HG03558 (cell line): Measurements from ENCODE around the gene IL1RAPL2.
"Not testable (repeated sequence)": the region's sequence is repeated elsewhere in the genome, so short reads cannot be mapped to it uniquely, and the experiment has no call there.

ENCODE experiments used
- ATAC-seq: cut with Tn5 transposase; IDR thresholded peaks from one replicate; pipeline ENCODE4 v1.9.1; 2021; ENCODE audit warnings: moderate number of reproducible peaks; ENCODE audit not compliant: unreplicated experiment; ENCODE audit errors: extremely low read depth

Gene IL1RAPL2

DNA sequence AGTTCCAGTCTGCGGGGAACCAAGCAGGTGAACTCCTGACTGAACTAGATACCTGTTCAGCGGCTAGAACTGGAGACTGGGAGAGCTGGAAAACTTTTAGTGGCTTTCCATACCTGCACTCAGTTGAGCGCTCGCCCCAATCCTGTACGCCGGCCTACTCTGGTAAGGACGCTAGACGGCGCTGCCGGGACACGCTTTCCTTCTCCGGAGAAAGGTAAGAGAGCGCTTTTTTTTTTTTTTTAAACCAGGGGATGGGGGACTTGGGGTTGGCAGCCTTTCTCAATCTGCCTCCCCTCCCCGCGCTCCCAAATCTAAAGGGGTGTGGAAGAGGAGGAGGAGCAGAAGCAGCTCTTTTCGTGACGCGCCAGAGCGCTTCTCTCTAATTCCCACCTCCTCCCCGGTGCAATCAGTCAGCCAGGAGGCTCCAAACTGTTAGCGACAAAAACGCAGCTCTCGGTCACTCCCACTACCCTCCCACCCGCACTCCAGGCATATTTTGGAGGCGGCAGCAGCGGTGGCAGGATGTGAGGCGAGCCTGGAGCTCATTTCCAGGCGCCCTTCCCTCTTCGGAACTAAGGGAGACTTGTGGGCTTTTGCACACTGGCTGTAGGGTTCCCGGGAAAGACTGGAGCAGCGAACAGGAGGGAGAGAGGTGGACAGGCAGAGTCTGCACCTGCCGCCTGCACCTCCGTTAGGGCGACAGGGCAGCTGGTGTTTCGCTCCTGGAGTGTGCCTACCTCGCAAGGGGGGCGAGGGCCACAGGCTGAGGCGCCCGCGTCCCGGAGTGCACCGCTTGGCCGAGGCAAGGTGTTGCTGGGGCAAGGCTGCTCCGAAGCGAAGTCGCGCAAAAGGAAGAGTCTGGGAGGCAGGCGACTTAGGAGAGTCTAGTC lies at the start of gene IL1RAPL2:
Gene IL1RAPL2 (plus strand): TSS at position 409 of the 890 bp plus-strand sequence.
- ATAC-seq: no peak

DNA sequence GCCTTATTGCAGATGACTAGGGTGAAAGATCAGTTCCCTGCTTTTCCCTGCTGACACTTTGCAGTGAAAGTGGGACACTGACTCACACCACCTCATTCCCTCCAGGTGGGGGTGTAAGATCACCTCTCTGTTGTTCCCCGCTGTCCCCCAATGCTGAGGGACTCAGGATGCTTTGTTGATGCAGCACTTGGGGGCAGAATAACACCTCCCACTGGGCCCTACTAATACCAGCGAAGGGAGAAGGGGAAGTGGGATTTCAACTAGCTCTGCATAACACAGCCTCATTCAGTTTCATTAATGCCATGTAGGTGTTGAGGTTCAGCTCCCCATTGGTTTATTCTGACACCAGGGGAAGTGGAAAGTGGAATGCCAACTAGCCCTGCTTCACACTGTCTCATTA lies 43.6 kb upstream of the IL1RAPL2 start:
- no peak for ATAC-seq

DNA sequence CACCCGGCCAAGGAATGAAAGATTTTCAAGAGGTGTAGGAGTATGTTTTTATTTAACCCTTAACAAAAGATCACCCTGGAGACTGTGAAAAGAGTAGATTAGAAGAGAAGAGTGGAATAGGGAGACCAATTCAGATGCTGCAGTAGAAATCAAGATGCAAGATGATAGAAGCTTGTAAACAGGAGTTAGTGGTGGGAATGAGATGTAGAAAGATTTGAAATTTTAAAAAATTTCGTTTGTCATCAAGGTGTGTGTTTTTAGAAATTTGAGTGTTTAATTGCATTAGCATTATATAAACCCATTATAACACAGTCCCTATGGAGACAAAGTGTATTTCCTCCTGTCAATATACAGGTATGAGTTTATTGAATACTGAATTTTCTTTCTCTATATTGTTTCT lies 42.1 kb upstream of the IL1RAPL2 start:
- no peak for ATAC-seq

DNA sequence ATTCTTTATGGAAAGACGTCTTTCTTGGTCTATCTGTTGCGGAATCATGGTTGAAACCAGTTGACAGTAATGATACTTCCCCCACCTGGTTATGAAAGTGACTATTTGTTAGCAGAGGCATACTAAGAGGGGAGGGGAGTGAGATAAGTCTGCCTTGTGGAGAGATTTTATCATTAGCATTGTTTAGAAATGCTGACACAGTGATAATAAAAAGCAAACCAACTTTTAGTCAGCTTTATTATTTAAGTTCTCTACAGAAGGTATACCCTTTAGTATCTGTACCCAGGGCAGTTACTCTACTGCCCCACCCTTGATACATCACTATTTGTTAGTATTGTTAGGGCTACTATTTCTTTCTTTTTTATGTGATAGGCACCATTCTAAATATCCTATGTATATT lies 26.9 kb upstream of the IL1RAPL2 start:
- no peak for ATAC-seq

DNA sequence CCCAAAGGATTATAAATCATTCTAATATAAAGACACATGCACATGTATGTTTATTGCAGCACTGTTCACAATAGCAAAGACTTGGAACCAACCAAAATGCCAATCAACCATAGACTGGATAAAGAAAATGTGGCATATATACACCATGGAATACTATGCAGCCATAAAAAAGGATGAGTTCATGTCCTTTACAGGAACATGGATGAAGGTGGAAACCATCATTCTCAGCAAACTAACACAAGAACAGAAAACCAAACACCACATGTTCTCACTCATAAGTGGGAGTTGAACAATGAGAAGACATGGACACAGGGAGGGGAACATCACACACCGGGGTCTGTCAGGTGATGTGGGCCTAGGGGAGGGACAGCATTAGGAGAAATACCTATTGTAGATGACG lies 23.6 kb upstream of the IL1RAPL2 start:
- not testable (repeated sequence) for ATAC-seq

DNA sequence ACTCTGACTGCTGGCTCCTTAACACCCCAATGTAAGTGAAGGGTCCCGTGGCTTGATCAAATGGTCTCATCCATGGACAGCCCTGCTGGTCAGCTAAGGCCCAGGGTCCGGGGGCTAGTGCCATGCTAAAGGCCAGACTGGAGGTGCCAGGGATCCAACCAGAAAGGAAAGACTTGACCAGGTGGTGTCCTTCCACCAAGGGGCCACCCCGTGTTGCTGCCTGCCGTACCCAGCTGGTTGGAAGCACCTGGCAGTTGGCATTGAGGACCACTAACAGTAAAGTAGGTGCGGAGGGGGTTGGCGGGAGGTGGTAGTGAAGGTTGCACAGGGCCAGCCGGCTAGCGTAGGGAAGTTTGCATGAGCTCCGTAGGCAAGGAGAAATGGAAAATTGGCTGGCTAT lies 1.7 kb upstream of the IL1RAPL2 start:
- no peak for ATAC-seq

DNA sequence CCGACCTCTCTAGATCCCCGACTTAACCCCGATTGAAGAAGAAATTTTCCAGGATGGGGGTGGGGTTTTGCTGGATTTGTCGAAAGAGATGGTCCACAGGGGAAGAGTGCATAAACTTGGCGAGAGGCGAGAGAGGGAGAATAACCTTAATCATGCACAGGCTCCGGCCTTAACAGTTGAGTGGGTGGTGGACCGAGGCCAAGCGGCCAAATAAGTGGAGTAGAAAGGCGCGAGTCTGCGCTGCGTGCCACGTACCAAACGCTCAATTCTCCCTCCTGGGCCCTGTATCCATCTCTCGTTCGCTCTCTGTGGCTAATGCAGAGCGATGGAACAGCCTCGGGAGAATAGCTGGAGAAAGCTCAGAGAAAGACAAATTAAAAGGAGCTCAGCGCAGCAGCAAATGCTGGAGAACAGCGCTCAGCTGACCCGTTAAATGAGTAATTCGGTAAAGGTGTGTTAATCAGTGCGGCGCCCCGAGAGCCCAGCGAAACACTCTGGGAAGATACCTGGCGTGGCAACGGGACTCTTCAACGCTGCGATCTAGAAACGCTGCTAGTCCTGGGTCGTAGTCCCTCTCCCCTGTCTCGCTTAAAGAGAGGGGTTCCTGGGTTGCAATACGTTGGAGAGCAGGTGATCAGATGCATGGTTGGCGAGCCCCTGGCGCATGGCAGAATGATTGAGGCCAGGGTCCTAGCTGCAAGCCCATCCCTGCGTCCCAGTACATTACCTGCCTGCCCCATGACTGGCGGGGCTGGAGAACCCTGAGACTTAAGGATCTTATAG lies 887 bp upstream of the IL1RAPL2 start:
- ATAC-seq: no peak

DNA sequence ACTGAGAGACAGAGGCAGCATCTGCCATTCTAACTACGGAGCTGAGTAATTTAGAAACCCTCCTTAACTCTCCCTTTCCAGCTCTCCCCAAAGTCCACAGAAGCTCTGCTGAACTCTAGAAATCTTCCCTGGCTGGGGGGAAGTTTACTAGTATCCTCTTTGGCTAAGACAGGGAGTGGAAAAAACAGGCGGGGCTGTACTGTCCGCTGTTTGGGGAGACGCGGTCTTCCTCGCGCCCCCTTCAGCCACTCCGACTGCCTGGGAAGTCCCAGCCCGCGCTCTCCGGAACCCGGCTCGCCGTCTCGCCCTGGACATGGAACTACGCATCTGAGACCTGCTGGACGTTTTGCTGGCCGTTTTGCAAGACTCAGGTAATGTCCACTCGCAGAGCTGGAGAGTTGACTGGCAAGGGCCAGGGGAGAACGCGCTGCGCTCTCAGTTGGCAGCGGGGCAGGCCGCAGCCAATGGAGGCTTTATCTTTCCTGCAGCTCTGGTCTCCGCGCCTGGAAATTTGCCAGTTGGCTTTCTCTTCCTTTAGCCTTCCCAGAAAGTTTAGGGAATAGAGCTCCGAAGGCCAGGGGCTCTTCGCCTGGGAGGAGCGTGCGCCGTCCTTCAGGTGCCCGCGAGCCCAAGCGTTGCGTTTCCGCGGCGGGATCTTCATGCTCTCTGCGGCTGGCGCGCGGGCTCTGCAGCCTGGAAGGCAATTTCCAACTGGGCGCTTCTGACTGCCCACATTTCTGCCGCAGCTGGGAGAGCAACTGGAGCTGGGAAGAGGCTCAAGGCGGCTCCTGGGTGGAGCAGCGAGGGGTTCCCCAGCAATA lies 892 bp downstream of the IL1RAPL2 start:
- no peak for ATAC-seq

DNA sequence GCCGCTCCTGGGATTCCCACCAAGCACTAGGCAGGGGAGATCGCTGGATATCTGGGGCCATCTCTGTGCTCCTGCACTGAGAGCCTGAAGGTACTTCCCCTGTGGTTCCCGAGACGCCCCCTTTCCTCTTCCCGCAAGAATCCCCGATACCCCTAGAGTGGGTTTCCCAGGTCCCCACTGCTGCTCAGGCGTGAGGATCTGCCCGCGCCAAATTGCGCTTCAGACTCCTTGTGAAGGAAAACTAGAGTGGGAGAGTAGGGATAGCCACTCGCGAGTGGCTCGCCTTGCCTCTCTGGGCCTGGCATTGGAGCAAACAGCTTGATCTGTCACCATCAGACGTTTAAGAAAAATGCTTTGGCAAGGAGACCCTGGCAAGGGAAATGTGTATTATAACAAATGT lies 1.5 kb downstream of the IL1RAPL2 start:
- no peak for ATAC-seq

DNA sequence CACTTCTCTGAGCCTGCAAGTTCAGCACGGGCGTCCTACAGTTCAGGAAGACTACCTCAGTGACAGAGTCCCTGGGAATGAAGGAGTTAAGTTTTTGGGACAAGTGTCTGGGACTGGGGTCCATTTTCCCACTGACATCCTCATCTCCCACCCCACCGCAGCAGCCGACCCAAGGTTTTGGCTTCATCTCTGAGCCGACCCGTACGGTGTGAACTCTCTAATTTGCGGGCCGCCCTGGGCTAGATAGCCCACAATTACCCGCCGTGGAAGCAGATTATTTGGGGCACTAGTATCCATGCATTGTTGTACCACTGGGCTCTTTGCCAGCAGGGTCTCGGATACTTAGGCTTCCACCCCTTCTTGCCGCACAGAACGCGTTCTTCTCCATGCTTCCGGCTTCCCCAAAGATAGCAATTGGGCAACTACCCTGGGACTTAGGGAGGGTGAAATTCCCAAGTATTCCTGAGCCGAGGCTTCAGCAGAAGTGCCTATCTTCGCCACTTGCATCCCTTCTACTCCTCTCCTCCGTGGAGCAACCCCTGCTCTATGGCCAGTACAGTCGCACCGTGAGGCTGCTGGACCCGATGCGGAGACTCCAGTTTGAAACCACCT lies 2.4 kb downstream of the IL1RAPL2 start:
- ATAC-seq: no peak

DNA sequence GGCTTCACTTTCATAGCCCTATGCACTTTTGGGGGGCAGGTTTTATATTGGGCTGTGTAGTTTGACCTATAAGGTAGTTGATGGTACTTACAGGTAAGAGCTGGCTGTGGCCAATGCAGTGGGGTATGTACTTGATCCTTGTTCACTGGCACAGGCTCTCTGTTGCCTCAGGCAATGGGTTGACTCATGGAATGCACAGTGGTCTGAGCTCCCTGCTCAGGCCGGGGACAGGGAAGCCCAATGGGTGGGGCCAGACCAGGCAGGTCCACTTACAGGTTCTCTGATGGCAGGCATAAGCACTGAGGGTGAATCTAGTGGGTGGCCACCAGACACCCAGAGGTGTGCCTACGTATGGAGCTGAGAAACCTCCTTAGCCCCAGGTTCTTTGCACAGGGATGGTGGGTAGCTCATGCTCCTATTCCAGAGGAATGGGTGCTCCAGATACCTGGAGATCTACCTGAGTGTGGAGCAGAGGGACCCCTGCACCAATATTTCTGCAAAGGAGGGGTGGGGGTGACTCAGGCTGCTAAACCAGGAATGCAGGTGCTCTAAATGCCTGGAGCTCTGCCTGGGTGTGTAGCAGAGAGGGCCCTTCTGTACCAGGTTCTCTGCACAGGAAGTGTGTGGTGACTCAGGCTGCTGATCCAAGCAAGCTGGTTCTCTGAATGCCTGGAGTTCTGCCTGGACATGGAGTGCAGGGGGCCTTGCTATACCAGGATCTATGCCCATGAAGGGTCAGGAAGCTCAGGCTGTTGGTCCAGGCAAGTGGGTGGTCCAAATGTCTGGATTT lies 52.3 kb downstream of the IL1RAPL2 start:
- no peak for ATAC-seq

DNA sequence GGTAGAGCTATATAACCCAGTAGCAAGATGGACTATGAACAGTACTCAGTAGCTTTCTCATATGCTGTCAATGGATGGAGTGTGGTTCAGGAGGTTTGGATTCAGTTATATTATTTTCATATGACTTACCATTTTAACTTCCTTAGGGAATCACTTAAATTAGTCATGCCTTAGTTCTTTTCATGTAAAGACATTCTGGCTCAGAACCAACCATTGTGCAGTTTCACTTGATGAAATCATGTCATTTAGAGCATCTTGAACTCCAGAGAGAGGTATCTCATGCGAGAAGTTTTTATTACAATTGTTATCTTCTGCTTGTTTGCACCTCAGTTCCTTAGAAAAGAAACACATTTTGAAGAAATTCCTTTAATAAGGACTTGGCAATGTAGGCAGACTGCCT lies 55.8 kb downstream of the IL1RAPL2 start:
- no peak for ATAC-seq

DNA sequence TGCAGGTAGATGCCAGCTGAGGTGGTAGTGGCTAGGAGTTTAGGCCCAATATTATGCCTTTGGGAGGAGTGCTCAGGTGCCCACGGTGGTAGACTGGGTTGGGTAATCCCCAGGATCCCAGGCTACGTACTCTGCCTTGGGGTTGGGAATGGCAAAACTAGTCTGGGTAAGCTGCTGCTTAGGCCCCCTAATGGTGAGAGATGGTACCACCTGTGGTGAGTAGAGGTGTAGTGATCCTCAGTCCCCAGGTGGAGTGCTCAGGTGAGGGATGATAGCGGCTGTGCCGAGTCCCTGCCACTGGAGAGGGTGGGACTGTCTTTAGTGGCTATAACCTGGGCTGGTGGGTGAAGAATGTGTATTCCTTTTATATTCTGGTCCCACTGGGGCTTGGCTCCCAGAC lies 75.2 kb downstream of the IL1RAPL2 start:
- ATAC-seq: no peak

DNA sequence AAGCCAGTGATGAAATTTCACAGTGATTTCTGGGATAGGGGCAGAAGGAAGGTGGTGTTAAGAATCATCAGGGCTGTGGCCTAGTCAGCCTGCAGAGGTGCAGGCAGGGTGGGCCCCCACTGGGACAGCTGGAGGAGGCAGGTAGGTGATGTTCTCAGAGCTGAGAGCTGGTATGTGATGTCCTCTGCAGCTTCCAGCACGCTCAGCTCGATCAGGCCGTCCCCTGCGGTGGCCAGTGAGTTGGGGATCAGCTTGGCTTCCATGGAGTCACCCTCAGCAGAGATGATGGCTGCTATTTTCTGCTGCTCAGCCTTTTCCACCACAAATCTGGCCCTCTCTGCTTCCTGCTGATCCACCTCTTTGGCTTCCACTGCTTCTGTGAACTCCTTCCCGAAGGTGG lies 81.1 kb downstream of the IL1RAPL2 start:
- ATAC-seq: no peak

DNA sequence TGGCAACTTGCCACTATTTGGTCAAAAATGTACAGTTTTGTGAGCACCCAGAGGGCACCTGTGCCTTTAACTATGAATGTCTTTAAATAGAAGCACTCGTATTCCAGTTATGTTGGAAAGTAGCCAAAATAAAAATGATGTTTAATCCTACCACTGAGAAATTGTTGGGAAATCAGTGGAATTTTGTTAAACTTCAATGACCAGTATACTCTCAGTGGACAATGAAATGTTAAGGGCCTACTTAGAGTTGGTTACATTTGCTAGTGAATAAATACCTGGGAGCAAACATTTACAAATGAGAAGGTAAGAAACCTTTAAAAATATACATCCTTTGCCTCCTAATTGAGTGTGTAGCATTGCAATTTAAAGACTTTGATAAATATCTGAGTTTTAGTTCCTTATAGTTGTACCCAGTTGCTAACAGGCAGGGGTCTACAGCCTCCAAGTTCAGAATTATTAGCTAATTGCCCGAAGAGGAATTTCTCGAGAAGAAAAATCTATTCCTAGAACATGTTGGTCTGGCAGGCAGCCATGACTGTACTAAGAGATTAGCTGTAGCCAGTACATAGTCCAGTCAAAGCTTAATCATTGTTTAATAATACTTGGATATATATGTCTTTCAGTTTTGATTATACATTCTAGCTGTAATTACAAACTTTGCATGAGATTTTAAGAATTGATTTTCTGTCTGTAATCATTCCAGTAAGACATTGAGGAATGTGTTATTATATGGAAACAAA lies 93.2 kb downstream of the IL1RAPL2 start:
- ATAC-seq: no peak

DNA sequence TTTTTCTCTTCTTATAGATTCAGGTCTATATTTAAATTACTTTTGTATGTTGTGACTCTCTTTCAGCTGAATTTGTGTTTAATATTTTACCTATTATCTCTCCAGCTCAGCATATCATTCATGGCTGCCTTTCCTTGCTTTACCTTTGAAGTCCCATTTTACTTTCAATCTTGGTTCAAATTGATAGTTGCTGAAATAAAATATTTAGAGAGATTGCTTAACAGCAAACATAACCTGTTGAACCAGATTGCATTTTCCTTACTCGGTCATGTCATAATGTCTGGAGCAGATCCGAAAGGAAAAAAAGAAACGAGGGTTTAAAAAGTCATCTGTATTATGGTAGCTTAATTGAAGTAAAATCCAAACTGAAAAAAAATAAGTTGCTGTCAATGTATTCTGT lies 94.1 kb downstream of the IL1RAPL2 start:
- ATAC-seq: no peak

DNA sequence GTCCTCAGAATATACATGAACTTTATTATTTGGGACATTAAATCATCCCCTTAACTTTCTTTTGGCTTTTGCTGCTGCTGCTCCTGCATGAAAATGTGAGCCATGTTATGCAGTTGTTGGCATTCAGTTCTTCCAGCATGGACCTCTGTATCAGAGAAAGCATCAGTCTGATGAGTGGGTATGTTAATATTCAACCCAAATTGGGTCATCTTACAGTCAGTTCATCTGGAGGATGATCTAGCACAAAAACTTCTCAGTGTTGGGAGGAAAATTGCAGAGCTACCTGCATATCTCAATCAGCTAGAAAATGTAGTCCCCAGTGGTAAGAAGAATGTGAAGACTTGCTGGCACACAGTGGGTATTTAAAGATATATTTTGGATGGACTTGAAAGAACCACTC lies 96.7 kb downstream of the IL1RAPL2 start:
- ATAC-seq: no peak

DNA sequence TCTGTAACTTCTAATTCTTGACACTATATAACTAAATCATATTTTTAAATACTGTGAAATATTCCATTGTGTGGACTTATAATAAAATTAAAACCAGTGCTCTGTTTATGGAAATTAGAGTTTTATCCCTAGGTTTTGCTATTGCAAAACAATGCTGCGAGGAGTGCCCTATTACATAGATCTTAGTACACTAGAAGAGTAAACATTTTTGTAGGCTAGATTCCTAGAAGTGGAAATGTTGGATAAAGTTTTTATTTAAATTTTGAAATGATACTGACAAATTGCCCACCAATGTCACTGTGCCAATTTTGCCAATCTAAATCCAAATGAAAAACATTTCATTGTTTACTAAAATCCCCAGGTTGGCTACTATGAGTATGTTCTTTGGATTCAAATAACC lies 99.7 kb downstream of the IL1RAPL2 start:
- ATAC-seq: no peak

DNA sequence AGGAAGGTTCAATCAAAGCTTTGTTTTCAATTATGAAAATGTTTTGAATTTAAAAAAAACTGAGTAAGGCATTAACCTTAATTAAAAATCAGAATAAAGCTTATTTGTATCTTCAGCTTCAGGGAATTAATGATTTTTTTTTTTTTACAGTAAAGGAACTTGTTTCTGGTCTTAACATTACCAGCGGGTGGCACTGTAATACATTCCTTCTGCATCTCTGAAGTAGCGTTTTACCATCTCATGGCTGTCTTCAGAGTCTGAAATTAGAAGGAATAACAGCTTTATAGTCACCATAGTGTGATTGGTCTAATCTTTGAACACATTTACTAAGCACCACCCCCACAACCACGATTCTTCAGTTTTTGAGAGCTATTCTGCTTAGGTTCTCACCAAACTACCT lies 102.6 kb downstream of the IL1RAPL2 start:
- ATAC-seq: no peak
